HG03457 (cell line): ENCODE results near the gene AR.

Experiments
- ATAC-seq: cut with Tn5 transposase; IDR thresholded peaks from one replicate; pipeline ENCODE4 v1.9.1; 2021; ENCODE audit warnings: moderate number of reproducible peaks; ENCODE audit not compliant: unreplicated experiment

The AR gene

GRCh38 chrX:67564475-67564874, 20.7 kb downstream of the AR start:
- ATAC-seq, result no peak

DNA sequence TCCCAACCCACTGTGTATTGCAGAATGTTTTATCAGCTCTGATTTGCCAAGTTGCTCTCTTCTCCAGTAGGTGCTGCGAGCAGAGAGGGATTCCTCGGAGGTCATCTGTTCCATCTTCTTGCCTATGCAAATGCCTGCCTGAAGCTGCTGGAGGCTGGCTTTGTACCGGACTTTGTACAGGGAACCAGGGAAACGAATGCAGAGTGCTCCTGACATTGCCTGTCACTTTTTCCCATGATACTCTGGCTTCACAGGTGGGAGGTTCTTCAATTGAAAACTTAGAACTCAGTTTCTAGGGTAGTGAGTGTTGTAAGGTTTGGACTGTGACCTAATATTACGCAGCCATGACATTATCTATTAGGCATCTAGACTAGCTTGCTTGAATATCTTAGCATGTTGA, 24.9 kb downstream of the AR start:
- no peak for ATAC-seq

- ATAC-seq, result no peak
Observed at GRCh38 chrX:67570839-67571238, 27.0 kb downstream of the AR start.

DNA sequence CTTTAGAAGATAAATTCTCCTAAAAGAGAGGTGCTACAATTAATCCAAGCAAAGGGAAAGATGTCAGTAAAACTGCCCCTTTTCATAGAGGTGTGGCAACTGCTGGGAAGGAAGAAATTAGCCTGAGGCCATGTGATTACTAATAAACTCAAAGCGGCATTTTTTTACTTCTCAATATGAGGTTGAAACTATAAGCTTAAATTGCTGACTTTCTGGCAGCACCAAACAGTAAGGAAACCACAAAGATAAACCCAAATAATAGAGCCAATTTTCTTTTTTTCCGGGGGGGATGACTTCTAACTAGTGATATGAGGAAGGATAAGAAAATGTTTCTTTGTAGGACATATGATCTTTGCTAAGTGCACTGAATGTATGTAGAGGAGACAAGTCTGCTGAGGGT, 30.9 kb downstream of the AR start:
- no peak for ATAC-seq

- no peak for ATAC-seq
Observed at GRCh38 chrX:67582436-67582835, 38.6 kb downstream of the AR start.

GRCh38 chrX:67583171-67583570, 39.4 kb downstream of the AR start:
- ATAC-seq, result no peak

- no peak for ATAC-seq
Observed at GRCh38 chrX:67585401-67585800, 41.6 kb downstream of the AR start.

- no peak for ATAC-seq
Observed at GRCh38 chrX:67587946-67588624, 44.3 kb downstream of the AR start.

- ATAC-seq, result no peak
Observed at GRCh38 chrX:67596839-67597790, 53.3 kb downstream of the AR start.

GRCh38 chrX:67599532-67599931, 55.7 kb downstream of the AR start:
- no peak for ATAC-seq

DNA sequence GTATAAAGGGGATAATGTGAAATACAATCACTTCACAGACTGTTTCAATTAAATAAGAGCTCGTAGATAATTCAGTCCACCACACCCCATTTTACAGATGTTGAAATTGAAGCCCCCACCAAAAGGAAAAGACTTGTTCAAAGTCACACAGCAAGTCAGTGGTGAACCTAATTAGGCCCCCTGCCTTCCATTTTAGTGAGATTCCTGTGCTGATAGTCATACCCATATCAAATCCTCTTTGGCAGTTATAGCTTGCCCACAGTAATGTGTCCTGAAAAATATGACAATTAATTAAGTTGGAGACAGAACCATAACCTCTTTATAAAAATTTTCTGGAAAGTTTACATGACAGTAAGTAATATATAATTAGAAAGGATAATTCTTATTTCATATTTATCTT, 58.0 kb downstream of the AR start:
- ATAC-seq, result no peak

GRCh38 chrX:67604979-67605703, 61.3 kb downstream of the AR start:
- peak; percentile 80 for ATAC-seq

GRCh38 chrX:67607466-67607865, 63.6 kb downstream of the AR start:
- ATAC-seq, result no peak

- ATAC-seq, result no peak
Observed at GRCh38 chrX:67610282-67610681, 66.5 kb downstream of the AR start.

- no peak for ATAC-seq
Observed at GRCh38 chrX:67612231-67612630, 68.4 kb downstream of the AR start.

DNA sequence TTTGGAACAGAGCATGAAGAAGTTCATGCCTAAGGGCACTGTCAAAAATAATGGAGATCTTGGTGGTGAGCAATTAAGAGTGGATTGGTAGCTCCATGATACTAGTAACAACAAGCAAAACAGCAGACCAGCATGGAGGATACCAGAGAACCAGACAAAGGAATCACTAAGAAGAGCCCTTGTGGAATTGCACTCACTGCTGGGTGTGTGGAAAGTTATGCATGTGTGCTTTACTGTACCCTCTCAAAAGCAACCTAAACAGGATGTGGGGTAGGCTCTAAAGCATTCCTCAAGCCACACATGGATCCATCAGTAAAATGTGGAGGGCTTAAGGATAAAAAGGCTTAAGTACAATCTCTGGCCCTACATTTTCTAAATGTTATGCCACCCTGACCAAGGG, 69.5 kb downstream of the AR start:
- ATAC-seq, result no peak

GRCh38 chrX:67613996-67614395, 70.2 kb downstream of the AR start:
- no peak for ATAC-seq

- ATAC-seq, result no peak
Observed at GRCh38 chrX:67614423-67614822, 70.6 kb downstream of the AR start.

- ATAC-seq, result peak; percentile 81
Observed at GRCh38 chrX:67619253-67619652, 75.4 kb downstream of the AR start.

- no peak for ATAC-seq
Observed at GRCh38 chrX:67622053-67622585, 78.3 kb downstream of the AR start.

- no peak for ATAC-seq
Observed at GRCh38 chrX:67624325-67624724, 80.5 kb downstream of the AR start.
